ENCODE measurements around the gene VPS13C. TPM values are rescaled to one million over a fixed set of nuclear protein-coding genes. Genes with fewer than 3 reads are reported as not detected.

The VPS13C gene
- total and polyA plus RNA-seq, 2 donors (not counting 3 experiments of a cell fraction or from before 2014, with no cell fraction given), result 10.8 to 60.3 TPM

GRCh38 chr15:61978225-61978624 is 82.0 kb downstream of the VPS13C start:
- dilution Hi-C loops (cut with MboI; ENCODE audit: extremely low pct_ligation_motif_present, low sequenced_read_pairs) (no loop called here), intact Hi-C loops (cut with micrococcal nuclease) (no loop called here)
- POLR2A ChIA-PET, result no interaction called here
- H3K9me3 ChIP-seq (replicated peaks; ENCODE audit: control insufficient read depth, insufficient read depth, low read length), result no peaks in the 10 kb centered on the region
- BruUV-seq (replicated peaks), result no TSS peak
- no peak for TF ChIP-seq POLR2AphosphoS5 (IDR thresholded peaks at IDR 0.05; ENCODE audit: insufficient read depth, low read depth, low read length)
- no peak for TF ChIP-seq EZH2 (IDR thresholded peaks at IDR 0.05; ENCODE audit: borderline replicate concordance, low read depth, low read length, severe bottlenecking)
- TF ChIP-seq CTCF (IDR thresholded peaks at IDR 0.05; ENCODE audit: extremely low read depth in 1 of 2, insufficient read depth in 1 of 2, low read depth in 1 of 2, low read length in 2 of 2), result no peak
- no peak for TF ChIP-seq POLR2A (IDR thresholded peaks at IDR 0.05; ENCODE audit: low read depth, low read length)
- TF ChIP-seq FOS (IDR thresholded peaks at IDR 0.05; ENCODE audit: borderline replicate concordance, insufficient read depth, low read length), result no peak
- no peak for TF ChIP-seq MAX (IDR thresholded peaks at IDR 0.05; ENCODE audit: insufficient read depth, insufficient read length)
- TF ChIP-seq JUN (IDR thresholded peaks at IDR 0.05; ENCODE audit: borderline replicate concordance, insufficient read depth, insufficient read length, low read depth), result no peak
- TF ChIP-seq MYC (IDR thresholded peaks at IDR 0.05; ENCODE audit: low read depth, low read length), result no peak
- no peak for TF ChIP-seq GATA2 (IDR thresholded peaks at IDR 0.05; ENCODE audit: insufficient read depth, insufficient read length, low read depth, low read length)
- DNase-seq (ENCODE audit: low read depth, low spot score) (no peak), FAIRE-seq (no peak)
- no peaks in the 10 kb centered on the region for H3K79me2 ChIP-seq (ENCODE audit: control insufficient read depth, insufficient read depth, low read length)
- H4K20me1 ChIP-seq (replicated peaks; ENCODE audit: control insufficient read depth, extremely low read depth, insufficient read depth, low read length), result no peaks in the 10 kb centered on the region
- no peak overlapping the region for H3K4me3 ChIP-seq (replicated peaks in 1 of 3; ENCODE audit: insufficient read depth in 1 of 3, low read depth in 1 of 3, low read length in 3 of 3)
- no peak overlapping the region for H3K4me2 ChIP-seq (ENCODE audit: insufficient read depth, low read length)
- H3K9me1 ChIP-seq (replicated peaks; ENCODE audit: control insufficient read depth, extremely low read depth, insufficient read depth, low read length), result no peaks in the 10 kb centered on the region
- H3K27me3 ChIP-seq (ENCODE audit: control insufficient read depth in 2 of 2, insufficient read depth in 2 of 2, low read length in 2 of 2), result no peaks in the 10 kb centered on the region
- H3K9ac ChIP-seq (replicated peaks; ENCODE audit: extremely low read depth, insufficient read depth, low read length), result no peak overlapping the region
- no peak overlapping the region for H3K27ac ChIP-seq (ENCODE audit: insufficient read depth, low read depth, low read length)
- no peaks in the 10 kb centered on the region for H3K4me1 ChIP-seq (ENCODE audit: control insufficient read depth, extremely low read depth, insufficient read depth, low read length)
- H3K36me3 ChIP-seq (ENCODE audit: control insufficient read depth in 2 of 2, extremely low read depth in 1 of 2, insufficient read depth in 2 of 2, low read length in 2 of 2), result peaks cover 4 to 7% of the 10 kb centered on the region in 2 experiments
- no peak overlapping the region for H2AFZ ChIP-seq (ENCODE audit: low read depth, low read length)
- CTCF ChIA-PET, result interaction anchor here (0.8 kb wide), 1 partner anchor 31 kb away, joined by 3 read pairs; no protein-coding TSS in a partner anchor

Data from endothelial cell of umbilical vein (primary cell).